GM12801 (cell line): ENCODE measurements around the gene CAGE1.

Experiments used
- TF ChIP-seq, protein P1 (sequence below): IDR thresholded peaks from one replicate; pipeline ENCODE4 v1.5.1; 2011; ENCODE audit warnings: control low read depth; ENCODE audit not compliant: insufficient read length; ENCODE audit errors: extremely low read depth

CAGE1 gene

DNA sequence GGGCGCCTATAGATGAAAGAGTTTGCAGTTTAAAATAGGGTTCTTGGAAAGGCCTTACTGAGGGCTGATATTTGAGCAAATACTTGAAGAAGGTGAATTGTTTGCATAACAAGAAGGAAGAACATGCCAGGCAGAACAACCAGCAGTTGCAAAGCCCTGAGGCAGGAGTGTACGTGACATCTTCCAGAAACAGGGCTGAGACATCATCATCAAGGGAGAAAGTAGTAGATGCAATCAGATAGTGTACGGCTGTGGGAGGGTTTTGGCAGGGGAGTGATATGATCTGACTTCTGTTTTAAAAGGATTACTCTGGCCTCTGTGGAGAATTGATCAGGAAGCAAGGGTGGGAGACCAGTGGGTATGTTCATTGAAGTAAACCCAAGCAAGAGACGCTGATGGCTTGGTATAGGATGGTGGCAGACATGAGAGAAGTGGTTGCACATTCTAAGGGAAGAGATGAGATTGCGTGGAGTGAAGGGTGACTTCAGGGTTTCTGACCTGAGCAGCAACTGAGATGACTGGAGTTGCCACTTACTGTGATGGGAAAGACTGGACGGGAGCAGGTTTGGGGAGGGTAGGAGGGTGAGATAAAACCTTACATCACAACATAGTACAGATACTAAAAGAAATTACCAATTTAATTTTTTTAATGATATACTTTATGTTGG lies 28.8 kb upstream of the CAGE1 start:
- TF ChIP-seq, protein P1, sequence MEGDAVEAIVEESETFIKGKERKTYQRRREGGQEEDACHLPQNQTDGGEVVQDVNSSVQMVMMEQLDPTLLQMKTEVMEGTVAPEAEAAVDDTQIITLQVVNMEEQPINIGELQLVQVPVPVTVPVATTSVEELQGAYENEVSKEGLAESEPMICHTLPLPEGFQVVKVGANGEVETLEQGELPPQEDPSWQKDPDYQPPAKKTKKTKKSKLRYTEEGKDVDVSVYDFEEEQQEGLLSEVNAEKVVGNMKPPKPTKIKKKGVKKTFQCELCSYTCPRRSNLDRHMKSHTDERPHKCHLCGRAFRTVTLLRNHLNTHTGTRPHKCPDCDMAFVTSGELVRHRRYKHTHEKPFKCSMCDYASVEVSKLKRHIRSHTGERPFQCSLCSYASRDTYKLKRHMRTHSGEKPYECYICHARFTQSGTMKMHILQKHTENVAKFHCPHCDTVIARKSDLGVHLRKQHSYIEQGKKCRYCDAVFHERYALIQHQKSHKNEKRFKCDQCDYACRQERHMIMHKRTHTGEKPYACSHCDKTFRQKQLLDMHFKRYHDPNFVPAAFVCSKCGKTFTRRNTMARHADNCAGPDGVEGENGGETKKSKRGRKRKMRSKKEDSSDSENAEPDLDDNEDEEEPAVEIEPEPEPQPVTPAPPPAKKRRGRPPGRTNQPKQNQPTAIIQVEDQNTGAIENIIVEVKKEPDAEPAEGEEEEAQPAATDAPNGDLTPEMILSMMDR = no peak

DNA sequence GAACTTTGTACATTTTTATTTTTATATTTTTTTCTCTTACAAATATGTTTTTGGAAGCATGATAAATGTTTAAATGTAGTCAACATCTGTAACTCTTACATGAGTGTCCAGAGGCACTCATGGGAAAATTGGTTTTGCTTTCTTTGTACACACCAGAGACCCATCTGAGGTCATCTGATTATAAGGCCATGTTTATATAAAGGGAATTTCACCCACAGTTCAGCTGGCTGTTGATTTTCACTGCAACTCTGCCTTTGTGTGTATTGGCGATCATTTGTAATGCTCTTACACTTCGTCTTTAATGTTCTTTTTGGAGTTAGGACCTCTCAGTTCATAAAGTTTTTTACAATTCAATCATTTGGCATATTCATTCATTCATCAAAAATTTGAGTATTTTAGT lies 28.1 kb upstream of the CAGE1 start:
- TF ChIP-seq, protein P1 = no peak

DNA sequence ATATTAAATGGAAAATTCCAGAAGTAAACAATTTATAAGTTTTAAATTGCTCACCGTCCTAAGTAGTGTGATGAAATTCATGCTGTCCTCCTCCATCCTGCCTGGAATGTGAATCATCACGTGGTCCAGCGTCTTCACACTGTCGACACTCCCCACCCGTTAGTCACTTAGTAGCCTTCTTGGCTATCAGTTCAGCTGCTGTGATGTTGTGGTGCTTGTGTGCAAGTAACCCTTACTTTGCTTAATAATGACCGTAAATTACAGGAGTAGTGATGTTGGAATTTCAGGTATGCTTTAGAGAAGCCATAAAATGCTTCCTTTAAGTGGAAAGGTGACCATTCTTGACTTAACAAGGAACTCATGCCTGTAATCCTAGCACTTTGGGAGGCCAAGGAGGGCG lies 25.3 kb upstream of the CAGE1 start:
- TF ChIP-seq, protein P1 = no peak

DNA sequence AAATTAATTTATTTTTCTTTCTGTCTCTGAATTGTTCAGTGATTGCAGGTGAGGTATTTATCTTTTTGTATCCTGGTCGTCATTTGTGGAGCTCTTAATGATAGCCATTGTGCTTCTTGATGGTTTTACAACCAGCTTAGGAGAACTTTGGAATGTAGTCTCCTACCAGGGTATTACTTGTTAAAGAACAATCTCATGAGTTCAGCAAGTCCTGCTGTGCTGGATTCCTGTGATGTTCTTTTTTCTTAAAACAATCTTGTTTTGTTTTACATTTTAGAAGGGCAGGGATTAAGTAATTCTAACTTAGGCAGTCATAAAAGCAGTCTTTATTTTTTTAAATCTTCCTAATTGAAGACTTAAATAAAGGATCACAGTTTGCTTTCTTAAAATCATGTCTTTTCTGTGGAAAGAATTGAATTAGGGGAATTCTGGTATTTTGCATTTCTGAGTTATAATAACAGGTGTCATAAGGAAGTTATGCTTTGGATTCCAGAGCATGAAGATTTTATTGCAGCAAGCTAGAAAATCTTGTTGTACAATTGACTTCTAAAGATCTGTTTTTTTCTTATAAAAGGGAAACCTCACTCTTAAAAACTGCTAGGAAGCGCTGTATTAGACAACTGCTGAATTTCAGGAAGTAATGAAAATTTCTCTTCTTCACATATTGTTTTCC lies 23.7 kb upstream of the CAGE1 start:
- TF ChIP-seq, protein P1 = no peak

DNA sequence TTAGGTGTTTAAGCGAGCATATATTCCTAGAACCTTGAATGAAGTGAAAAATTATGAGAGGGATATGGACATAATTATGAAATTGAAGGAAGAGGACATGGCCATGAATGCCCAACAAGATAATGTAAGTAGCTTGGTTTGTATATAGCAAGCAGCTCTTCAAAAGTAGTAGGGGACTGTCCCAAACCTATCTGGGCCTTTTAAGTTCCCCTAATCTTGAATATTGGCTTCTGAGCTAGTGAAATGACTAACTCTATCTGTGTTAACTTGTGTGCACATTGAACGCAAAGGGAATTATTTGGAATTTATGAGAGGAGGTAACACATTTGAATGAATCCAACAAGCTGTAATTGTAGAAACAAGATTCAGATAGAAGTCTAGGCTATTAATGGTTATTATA lies 21.8 kb upstream of the CAGE1 start:
- TF ChIP-seq, protein P1 = no peak

DNA sequence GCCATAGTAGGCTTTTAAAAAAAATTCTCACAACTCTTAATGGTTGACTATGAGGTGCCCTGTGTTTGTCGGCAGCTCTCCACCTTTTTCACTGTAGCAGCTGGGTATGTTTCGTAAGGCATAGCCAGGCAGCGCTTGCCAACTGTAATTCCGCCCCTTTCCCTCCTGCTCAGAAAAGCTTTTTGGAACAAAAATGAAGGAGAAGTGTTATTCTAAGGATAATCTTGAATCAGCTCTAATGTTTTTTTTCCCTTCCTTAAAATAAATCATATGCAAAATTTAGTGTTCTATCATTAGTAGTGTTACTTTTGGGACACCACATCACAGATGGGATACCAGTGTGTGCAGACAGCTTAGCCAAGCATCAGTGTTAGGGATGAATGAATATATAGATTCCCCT lies 21.3 kb upstream of the CAGE1 start:
- TF ChIP-seq, protein P1 = no peak

DNA sequence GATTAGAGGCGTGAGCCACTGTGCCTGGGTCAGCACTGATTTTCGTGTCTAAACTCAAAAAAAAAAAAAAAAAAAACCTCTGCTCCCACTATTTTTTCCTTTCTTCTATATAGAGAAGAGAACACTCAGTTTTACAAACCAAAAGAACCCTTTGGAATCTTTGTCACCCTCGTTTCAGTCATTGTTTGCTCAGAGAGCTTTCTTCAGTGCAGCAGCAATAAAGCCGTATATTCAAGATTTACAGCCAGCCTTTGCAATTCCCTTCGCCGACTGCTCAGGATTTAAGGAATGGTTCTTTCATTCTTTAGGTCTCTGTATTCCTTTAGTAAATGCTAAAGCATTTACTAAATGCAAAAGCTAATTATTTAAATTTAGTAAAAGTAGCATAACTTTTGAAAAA lies 20.2 kb upstream of the CAGE1 start:
- TF ChIP-seq, protein P1 = no peak
